ENCODE data around the gene MYT1. TPM values are rescaled to one million over a fixed set of nuclear protein-coding genes. Genes with fewer than 3 reads are reported as not detected.

Gene MYT1
- total RNA-seq, 1 experiment from 2014 or later = 7.1 TPM

GRCh38 chr20:64245746-64246595 lies 81.7 kb downstream of the MYT1 start:
- ChIA-PET CTCF (no interaction called here), POLR2A (no interaction called here)
- TF ChIP-seq TCF7L2 (IDR thresholded peaks at IDR 0.05; ENCODE audit: borderline replicate concordance, extremely low read depth, insufficient read depth, insufficient read length) = no peak
- no peak for TF ChIP-seq FOSL1 (IDR thresholded peaks at IDR 0.05; ENCODE audit: low read depth)
- TF ChIP-seq ZNF274 (IDR thresholded peaks at IDR 0.05; ENCODE audit: low read depth, low read length) = no peak
- no peak for TF ChIP-seq ZFX (IDR thresholded peaks at IDR 0.05)
- no peak for TF ChIP-seq ELF1 (IDR thresholded peaks at IDR 0.05; ENCODE audit: borderline replicate concordance, low read depth)
- TF ChIP-seq POLR2AphosphoS5 (IDR thresholded peaks at IDR 0.05; ENCODE audit: low read depth, low read length) = no peak
- TF ChIP-seq, protein P1, sequence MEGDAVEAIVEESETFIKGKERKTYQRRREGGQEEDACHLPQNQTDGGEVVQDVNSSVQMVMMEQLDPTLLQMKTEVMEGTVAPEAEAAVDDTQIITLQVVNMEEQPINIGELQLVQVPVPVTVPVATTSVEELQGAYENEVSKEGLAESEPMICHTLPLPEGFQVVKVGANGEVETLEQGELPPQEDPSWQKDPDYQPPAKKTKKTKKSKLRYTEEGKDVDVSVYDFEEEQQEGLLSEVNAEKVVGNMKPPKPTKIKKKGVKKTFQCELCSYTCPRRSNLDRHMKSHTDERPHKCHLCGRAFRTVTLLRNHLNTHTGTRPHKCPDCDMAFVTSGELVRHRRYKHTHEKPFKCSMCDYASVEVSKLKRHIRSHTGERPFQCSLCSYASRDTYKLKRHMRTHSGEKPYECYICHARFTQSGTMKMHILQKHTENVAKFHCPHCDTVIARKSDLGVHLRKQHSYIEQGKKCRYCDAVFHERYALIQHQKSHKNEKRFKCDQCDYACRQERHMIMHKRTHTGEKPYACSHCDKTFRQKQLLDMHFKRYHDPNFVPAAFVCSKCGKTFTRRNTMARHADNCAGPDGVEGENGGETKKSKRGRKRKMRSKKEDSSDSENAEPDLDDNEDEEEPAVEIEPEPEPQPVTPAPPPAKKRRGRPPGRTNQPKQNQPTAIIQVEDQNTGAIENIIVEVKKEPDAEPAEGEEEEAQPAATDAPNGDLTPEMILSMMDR (IDR thresholded peaks at IDR 0.05 in 2 of 3, conservative IDR thresholded peaks at IDR 0.05 in 1 of 3; ENCODE audit: borderline replicate concordance in 1 of 3, insufficient read depth in 1 of 3, low read depth in 2 of 3, low read length in 2 of 3) = no peak
- TF ChIP-seq, protein P2, sequence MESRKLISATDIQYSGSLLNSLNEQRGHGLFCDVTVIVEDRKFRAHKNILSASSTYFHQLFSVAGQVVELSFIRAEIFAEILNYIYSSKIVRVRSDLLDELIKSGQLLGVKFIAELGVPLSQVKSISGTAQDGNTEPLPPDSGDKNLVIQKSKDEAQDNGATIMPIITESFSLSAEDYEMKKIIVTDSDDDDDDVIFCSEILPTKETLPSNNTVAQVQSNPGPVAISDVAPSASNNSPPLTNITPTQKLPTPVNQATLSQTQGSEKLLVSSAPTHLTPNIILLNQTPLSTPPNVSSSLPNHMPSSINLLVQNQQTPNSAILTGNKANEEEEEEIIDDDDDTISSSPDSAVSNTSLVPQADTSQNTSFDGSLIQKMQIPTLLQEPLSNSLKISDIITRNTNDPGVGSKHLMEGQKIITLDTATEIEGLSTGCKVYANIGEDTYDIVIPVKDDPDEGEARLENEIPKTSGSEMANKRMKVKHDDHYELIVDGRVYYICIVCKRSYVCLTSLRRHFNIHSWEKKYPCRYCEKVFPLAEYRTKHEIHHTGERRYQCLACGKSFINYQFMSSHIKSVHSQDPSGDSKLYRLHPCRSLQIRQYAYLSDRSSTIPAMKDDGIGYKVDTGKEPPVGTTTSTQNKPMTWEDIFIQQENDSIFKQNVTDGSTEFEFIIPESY (IDR thresholded peaks at IDR 0.05; ENCODE audit: extremely low read depth, insufficient replicate concordance, low read length) = no peak
- no peak for TF ChIP-seq JUND (IDR thresholded peaks at IDR 0.05)
- no peak for TF ChIP-seq CBX3 (IDR thresholded peaks at IDR 0.05; ENCODE audit: low read depth)
- no peak for TF ChIP-seq YY1 (IDR thresholded peaks at IDR 0.05; ENCODE audit: extremely low read depth, insufficient replicate concordance, low read depth, low read length)
- no peak for TF ChIP-seq ATF3 (IDR thresholded peaks at IDR 0.05)
- TF ChIP-seq SRF (IDR thresholded peaks at IDR 0.05; ENCODE audit: low read depth) = no peak
- TF ChIP-seq SP1 (IDR thresholded peaks at IDR 0.05; ENCODE audit: low read depth) = no peak

More at GRCh38 chr20:64245746-64246595, 81.7 kb downstream of the MYT1 start:
- Histone ChIP-seq H3K27me3 (ENCODE audit: insufficient read depth, low read length) (peaks cover 16% of the 10 kb centered on the region; the same call in 1 of the 2 replicates), H3K9me3 (ENCODE audit: control insufficient read depth in 1 of 2, insufficient read depth in 1 of 2, low read depth in 1 of 2, low read length in 2 of 2) (no peaks in the 10 kb centered on the region), H3K36me3 (ENCODE audit: control insufficient read depth in 1 of 2, insufficient read depth in 2 of 2, low read length in 2 of 2) (no peaks in the 10 kb centered on the region), H3K9ac (ENCODE audit: low read length) (no peak overlapping the region), H3K4me3 (replicated peaks in 1 of 2; ENCODE audit: low read depth in 1 of 2, low read length in 2 of 2) (no peak overlapping the region), H3K4me2 (ENCODE audit: low read length) (no peak overlapping the region), H3K4me1 (ENCODE audit: control insufficient read depth in 1 of 2, insufficient read depth in 2 of 2, low read length in 2 of 2) (no peaks in the 10 kb centered on the region), H3K27ac (ENCODE audit: low read depth, low read length) (no peak overlapping the region), H3K79me2 (ENCODE audit: insufficient read depth, low read length) (no peaks in the 10 kb centered on the region), H2AFZ (ENCODE audit: low read depth, low read length, poor library complexity, severe bottlenecking) (no peak overlapping the region), H4K20me1 (ENCODE audit: insufficient read depth) (no peaks in the 10 kb centered on the region), H3K9me2 (ENCODE audit: insufficient read depth) (no peaks in the 10 kb centered on the region)
- ATAC-seq (no peak), DNase-seq (ENCODE audit: low read depth, low spot score) (no peak)
- RAD21 ChIA-PET (ENCODE audit: low non-redundant PET in 1 of 2, low total read pairs in 2 of 2, uncharacterized antibody in 2 of 2, unreplicated experiment in 2 of 2) = no interaction called here
- BruUV-seq (replicated peaks) = no TSS peak
- intact Hi-C loops (cut with micrococcal nuclease) = no loop called here

Data from HCT116 (cell line).